H1 (cell line): ENCODE data around the gene JTB. TPM values are rescaled to one million over a fixed set of nuclear protein-coding genes. Genes with fewer than 3 reads are reported as not detected.

Source experiments
- ASH2L ChIP-seq: fragments of 200-600, 300-600 bp; sonication (generic); IDR thresholded peaks from one replicate; pipeline ENCODE4 v1.7.1; 2017; ENCODE audit warnings: low read length
- CHD2 ChIP-seq: IDR thresholded peaks from 2 replicates; pipeline ENCODE4 v1.6.1; 2012; ENCODE audit warnings: low read length, improper control_type of control experiment
- POU5F1 ChIP-seq: IDR thresholded peaks from 2 replicates; pipeline ENCODE4 v1.6.1; 2011; ENCODE audit warnings: low read depth, mild to moderate bottlenecking, low read length, moderate library complexity
- polyA plus RNA-seq, 7 experiments: library from polyadenylated mRNA; depleted of rRNA in 3 of 7; stranded (reverse) in 5 of 7; unstranded in 2 of 7; fragments of >200 nt in 5 of 7; fragments of 200-250 nt in 2 of 7; gene quantifications; 1 replicate in 5 of 7; 2 replicates in 1 of 7; 4 replicates in 1 of 7; pipeline versions ENCODE4 v1.2.1 to v1.2.3, GENCODE V29; 2011 to 2013; ENCODE audit warnings: missing spikeins in 2 of 7, mixed read lengths in 2 of 7
- total RNA-seq: library from RNA; stranded (reverse); fragmentation: NEBNext Ultra II Directional; extraction: Animal tissue kit (Norgen Biotek cat#: 25700); gene quantifications from 2 replicates; pipeline ENCODE4 v1.2.1, GENCODE V29; 2021

Gene JTB
- total and polyA plus RNA-seq, 2 of the 8 experiments (the other 6 are each of a cell fraction or from before 2014, with no cell fraction given) = 91.1 to 122 TPM

DNA sequence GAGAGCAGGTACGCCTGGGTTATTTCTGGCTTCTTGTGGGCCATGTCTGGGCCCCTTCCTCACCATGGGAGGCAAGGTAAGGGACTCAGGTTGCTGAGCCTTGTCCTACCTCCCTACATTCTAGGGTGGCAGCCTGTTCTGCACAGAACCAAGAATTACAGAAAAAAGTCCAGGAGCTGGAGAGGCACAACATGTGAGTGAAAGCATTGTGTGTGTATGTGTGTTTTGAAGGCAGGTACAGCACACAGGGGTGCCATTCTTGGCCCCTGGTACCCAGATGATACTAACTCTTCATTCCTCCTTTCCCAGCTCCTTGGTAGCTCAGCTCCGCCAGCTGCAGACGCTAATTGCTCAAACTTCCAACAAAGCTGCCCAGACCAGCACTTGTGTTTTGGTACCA lies 4.4 kb downstream of the JTB start (continued):
- TF ChIP-seq CHD2 (no peak), POU5F1 (no peak), ASH2L (no peak)
